LNCaP clone FGC (cell line): ENCODE data around the gene ACTN2.

Experiments
- DNase-seq: peaks from one replicate; pipeline ENCODE4 v3.0.0-alpha.2; 2011; ENCODE audit warnings: low read depth
- H3K4me3 ChIP-seq: 2 replicates; pipeline ENCODE4 v1.5.1; 2011; ENCODE audit warnings: mild to moderate bottlenecking, low read depth, low read length, control low read depth
- TF ChIP-seq, protein P1 (sequence below): IDR thresholded peaks from 2 replicates; pipeline ENCODE4 v1.5.1; 2012; ENCODE audit warnings: mild to moderate bottlenecking; ENCODE audit not compliant: control insufficient read depth, insufficient read depth; ENCODE audit errors: extremely low read depth

The ACTN2 gene

DNA sequence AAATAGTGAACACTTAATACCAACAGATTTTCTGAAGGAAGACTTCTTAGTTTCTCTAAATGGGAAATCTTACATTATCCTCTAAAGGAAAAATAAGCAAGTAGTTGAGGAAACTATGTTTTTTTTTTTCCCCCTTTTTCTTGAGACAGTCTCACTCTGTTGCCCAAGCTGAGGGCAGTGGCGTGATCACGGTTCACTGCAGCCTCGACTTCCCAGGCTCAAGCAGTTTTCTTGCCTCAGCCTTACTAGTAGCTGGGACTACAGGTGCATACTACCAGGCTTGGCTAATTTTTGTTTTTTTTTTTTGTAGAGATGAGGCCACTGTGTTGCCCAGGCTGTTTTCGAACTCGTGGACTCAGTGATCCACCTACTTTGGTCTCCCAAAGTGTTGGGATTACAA lies 112.7 kb downstream of the ACTN2 start:
- H3K4me3 ChIP-seq = no peak overlapping the region
- no peak for DNase-seq
- TF ChIP-seq, protein P1, sequence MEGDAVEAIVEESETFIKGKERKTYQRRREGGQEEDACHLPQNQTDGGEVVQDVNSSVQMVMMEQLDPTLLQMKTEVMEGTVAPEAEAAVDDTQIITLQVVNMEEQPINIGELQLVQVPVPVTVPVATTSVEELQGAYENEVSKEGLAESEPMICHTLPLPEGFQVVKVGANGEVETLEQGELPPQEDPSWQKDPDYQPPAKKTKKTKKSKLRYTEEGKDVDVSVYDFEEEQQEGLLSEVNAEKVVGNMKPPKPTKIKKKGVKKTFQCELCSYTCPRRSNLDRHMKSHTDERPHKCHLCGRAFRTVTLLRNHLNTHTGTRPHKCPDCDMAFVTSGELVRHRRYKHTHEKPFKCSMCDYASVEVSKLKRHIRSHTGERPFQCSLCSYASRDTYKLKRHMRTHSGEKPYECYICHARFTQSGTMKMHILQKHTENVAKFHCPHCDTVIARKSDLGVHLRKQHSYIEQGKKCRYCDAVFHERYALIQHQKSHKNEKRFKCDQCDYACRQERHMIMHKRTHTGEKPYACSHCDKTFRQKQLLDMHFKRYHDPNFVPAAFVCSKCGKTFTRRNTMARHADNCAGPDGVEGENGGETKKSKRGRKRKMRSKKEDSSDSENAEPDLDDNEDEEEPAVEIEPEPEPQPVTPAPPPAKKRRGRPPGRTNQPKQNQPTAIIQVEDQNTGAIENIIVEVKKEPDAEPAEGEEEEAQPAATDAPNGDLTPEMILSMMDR = no peak

DNA sequence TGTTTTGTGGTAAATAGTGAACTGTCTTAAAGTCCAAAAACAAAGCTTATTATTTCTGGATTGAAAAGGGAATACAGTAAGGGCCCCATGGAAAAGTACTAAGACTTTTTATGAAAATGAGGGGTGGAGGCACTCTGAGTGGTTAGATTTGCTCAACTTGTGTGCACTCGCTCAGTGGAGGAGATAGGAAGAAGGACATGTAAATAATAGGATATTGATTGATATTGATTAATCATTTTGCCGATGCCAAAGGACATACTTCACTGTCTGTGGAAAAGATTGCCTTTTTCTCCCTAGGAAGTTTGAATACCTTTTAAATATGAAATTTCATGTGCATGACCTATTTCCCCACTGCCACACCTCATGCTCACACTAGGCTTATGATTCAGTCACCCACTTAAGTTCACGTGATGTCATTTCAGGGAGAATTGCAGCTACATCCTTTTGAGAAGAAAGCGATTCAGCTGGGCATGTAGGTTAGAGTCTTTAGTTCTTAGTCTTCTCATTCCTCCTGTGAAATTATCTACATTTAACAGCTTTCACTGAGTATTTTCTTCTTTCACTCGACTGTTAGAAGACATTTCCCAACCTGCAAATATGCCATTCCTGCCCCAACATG lies 113.8 kb downstream of the ACTN2 start:
- H3K4me3 ChIP-seq = no peak overlapping the region
- no peak for DNase-seq
- TF ChIP-seq, protein P1 = no peak

DNA sequence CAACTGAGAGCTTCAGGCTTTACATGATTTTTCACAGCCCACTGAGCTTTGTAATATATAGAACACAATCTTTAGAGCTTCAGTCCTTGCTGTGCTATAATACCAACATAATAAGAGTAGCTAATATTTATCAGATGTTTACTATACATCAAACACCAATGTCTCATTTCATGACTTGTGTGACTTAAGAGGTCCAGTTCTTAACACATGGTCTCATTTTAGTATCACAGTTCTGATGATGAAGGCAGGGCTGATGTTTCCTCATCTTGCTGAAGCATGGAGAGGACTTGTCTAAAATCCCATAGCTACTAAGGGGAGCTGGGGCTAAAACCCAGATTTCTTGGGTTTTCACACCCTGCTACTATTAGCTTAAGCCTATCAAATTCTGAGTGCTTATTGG lies 114.3 kb downstream of the ACTN2 start:
- H3K4me3 ChIP-seq = no peak overlapping the region
- TF ChIP-seq, protein P1 = no peak
- no peak for DNase-seq

DNA sequence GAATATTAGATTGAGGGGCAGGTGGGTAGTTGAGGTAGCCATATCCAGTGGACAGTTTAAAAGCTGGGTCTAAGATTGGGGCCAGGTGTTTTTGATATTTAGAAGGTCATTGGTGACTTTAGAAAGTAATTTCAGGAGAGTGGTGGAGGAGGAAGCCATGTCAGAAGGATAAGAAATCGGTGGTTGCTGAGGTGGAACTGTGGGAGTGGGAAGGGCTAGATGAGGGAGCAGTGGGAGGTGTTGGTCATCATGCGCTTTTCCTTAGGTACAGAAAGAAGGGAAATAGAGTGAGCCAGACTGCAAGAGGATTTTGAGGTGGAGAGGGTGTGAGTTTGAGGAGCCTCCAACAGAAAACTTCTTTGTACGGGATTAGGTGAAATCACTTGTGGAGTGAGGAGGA lies 116.0 kb downstream of the ACTN2 start:
- no peak for DNase-seq
- H3K4me3 ChIP-seq = no peak overlapping the region
- TF ChIP-seq, protein P1 = no peak

DNA sequence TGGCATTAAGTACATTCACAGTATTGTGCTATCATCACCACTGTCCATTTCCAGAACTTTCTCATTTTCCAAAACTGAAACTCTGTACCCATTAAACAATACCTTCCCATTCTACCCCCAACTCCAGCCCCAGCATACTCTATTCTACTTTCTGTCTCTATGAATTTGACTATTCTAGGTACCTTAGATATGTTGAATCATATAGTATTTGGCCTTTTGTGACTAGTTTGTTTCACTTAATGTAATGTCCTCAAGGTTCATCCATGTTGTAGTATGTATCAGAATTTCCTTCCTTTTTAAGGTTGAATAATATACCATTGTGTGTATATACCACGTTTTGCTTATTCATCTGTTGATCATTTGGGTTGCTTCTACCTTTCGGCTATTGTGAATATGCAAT lies 120.3 kb downstream of the ACTN2 start:
- TF ChIP-seq, protein P1 = no peak

DNA sequence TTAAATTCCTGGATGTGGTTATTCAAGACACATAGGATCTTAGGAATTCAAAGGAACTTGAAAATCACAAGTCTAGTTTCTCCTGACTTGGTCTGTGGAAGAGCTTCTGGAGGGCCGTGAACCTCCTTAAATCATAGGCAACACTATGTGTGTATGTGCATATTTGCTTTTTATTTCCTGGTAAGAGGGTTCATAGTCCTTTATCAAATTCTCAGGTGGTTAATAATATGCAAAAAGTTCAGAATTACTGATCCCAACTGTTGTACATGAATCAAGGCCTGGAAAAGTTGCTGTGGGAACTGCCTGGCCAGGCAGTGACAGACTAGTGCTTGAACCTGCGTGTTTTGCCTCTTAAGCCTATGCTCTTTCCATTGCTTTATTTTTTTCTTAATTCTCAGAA lies 121.7 kb downstream of the ACTN2 start:
- TF ChIP-seq, protein P1 = no peak

More for the DNA sequence above, 120.3 kb downstream of the ACTN2 start:
- no peak overlapping the region for H3K4me3 ChIP-seq
- DNase-seq = no peak

DNA sequence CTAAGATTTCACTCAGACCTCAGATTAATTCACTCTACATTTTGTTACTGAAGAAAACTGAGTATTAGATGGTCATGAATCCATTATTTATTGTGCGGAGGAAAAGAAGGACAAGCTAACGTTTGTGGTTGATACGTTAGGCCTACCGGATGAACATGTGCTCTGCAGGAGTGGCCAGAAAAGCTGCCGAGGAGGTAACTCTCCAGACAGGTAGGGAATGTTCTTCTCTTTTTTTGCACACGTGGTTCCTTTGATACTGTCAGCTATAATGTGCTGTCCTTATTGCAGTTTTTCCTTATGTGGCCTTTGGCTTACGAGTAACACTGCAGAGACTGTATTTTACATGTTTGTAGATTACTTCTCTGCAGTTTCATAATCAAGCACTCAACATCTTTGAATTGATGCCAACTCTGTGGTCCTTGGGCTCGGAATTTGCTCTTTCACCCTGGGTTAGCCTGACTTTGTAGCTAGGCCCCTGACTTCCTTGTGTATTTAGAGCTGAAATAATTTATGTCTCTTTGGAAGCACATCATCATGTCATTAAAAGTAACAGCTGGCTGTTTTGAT lies 122.3 kb downstream of the ACTN2 start:
- DNase-seq = no peak
- no peak overlapping the region for H3K4me3 ChIP-seq
- TF ChIP-seq, protein P1 = no peak

More for the DNA sequence above, 121.7 kb downstream of the ACTN2 start:
- no peak overlapping the region for H3K4me3 ChIP-seq
- DNase-seq = no peak
